GOT3 (cell line): Measurements from ENCODE around the gene FAM180B.
A peak's percentile ranks its signal among the peaks of the same experiment; 100 is the strongest.
"Not testable (repeated sequence)": the region's sequence is repeated elsewhere in the genome, so short reads cannot be mapped to it uniquely, and the experiment has no call there.

ENCODE experiments used
- DNase-seq: peaks from one replicate; lab custom pipeline; 2025; ENCODE audit warnings: mixed read lengths; lab: John Stamatoyannopoulos, UW

The FAM180B gene

GRCh38 chr11:47586098-47586855, at the start of gene FAM180B:
Gene FAM180B, plus strand, starts transcription at chr11:47586678. Its CDS starts 91 bp downstream, at chr11:47586769.
- DNase-seq = no peak

DNA sequence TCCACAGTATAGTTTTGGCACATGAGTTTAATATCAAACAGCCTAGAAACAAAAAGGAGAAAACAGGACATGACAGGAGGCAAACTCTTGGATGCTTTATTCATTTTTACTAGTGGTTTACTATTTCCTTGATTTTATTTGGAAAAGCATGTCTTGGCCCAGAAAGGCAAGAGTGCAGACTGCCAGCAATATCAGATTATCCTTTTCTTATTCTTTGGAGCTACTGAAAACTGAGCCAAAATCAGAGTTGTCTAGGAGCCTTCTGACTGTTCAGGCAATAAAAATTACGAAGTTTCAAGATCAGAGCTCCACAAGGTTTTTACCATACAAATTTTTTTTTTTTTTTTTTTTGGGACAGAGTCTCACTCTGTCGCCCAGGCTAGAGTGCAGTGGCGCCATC, 49.6 kb upstream of the FAM180B start:
- no peak for DNase-seq

GRCh38 chr11:47538741-47539565, 47.5 kb upstream of the FAM180B start:
- DNase-seq = no peak

GRCh38 chr11:47539681-47540039, 46.8 kb upstream of the FAM180B start:
- no peak for DNase-seq

DNA sequence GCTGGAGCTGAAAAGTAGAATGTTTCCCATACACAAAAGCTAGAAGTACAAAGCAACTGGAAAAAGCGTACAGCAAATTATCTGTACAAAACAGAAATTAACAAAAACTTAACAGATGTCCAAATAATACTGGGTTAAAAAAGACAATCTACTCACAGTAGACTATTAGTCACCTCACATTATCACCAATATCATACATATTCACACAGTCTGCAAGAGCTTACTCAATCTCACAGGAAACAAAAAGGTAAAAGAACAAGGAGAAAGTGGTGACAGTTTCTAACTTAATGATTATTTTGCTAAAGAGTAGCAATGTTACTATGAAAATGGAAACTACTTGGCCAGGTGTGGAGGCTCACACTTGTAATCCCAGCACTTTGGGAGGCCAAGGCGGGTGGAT, 45.4 kb upstream of the FAM180B start:
- DNase-seq = no peak

DNA sequence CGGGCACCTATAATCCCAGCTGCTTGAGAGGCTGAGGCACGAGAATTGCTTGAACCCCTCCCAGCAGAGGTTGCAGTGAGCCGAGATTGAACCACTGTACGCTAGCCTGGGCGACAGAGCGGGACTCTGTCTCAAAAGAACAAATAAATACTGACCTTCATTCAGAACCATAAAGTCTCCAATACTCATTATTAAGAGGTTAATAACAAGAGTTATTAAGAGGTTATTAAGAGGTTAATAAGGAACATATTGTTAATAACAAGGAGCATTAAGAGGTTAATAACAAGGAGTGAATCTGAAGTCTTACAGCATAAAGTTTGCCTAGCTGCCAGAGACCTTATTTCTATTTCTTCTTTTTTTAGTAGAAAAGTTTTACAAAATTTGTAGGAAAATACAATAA, 41.2 kb upstream of the FAM180B start:
- DNase-seq = no peak

GRCh38 chr11:47546274-47546673, 40.2 kb upstream of the FAM180B start:
- DNase-seq = not testable (repeated sequence)

DNA sequence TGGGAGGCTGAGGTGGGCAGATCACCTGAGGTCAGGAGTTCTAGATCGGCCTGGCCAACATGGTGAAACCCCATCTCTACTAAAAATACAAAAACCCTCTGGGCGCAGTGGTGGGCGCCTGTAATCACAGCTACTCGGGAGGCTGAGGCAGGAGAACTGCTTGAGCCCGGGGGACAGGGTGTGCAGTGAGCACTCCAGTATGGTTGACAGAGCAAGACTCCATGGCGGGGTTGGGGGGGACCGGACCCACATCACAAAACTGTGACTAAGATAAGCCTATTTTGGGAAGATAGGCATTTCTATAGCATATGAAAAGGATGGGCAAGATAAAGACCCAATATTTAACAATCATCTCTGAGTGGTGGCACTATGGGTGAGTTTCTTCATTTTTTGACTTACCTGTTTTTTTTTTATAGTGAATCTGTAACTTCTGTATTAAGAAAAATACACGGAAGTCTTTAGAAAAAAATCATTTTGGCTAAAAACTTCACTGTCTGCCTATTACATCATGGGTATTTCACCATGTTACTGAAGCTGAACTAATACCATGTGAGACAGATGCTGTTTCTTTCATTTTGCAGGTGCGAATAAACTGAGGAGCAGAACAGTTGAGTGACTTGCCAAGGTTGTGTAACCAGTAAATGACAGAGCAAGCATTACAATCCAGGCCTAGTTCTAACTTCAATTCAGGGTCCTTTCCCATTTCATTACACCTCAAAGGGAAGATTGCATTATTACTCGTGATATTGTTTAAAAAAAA, 36.0 kb upstream of the FAM180B start:
- DNase-seq = no peak

DNA sequence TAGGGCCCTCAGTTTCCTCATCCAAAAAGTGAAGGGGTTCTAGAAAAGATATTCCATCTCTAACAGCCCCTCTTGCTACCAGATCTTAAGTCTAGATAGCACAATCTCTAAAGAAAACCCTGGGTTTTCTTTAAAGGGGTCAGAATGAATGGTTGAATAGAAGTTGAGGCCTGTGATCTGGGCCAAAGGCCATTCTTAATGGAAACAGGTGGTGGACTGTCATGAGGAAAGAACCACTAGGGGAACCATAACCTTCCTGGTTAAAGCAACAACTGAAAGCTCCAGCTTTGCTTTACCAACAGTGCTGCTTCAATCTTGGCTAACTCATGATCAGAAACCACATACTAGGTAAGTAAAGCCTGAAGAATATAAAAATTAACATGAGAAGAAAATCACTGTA, 35.4 kb upstream of the FAM180B start:
- DNase-seq = no peak

- DNase-seq = no peak
Measured at GRCh38 chr11:47552056-47552565, 34.4 kb upstream of the FAM180B start.

GRCh38 chr11:47552566-47553405, 33.7 kb upstream of the FAM180B start, which contains the start of gene CELF1:
Gene CELF1, minus strand, starts transcription at chr11:47553132. Its CDS starts 53,609 bp downstream, at chr11:47499523.
- DNase-seq = peak; percentile 83

GRCh38 chr11:47553406-47553743, 33.1 kb upstream of the FAM180B start:
- DNase-seq = no peak

DNA sequence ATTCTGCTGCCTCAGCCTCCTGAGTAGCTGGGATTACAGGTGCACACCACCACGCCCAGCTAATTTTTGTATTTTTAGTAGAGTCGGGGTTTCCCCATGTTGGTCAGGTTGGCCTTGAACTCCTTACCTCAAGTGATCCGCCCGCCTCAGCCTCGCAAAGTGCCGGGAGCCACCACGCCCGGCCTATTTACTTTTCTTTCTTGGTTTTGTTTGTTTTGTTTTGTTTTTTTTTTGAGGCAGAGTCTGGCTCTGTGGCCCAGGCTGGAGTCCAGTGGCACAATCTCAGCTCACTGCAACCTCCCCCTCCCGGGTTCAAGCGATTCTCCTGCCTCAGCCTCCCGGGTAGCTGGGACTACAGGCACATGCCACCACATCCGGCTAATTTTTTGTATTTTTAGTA, 29.5 kb upstream of the FAM180B start:
- not testable (repeated sequence) for DNase-seq

GRCh38 chr11:47558695-47559094, 27.8 kb upstream of the FAM180B start:
- no peak for DNase-seq

- DNase-seq = no peak
Measured at GRCh38 chr11:47560426-47560825, 26.1 kb upstream of the FAM180B start.

DNA sequence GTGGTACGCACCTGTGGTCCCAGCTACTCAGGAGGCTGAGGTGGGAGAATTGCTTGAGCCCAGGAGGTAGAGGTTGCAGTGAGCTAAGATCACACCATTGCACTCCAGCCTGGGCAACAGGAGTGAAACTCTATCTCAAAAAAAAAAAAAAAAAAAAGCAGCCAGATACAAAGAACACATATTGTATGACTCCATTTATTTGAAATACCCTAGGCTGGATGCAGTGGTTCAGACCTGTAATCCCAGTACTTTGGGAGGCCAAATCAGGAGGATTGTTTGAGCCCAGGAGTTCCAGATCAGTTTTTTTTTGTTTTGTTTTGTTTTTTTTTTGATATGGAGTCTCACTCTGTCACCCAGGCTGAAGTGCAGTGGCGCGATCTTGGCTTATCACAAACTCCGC, 24.1 kb upstream of the FAM180B start:
- not testable (repeated sequence) for DNase-seq

DNA sequence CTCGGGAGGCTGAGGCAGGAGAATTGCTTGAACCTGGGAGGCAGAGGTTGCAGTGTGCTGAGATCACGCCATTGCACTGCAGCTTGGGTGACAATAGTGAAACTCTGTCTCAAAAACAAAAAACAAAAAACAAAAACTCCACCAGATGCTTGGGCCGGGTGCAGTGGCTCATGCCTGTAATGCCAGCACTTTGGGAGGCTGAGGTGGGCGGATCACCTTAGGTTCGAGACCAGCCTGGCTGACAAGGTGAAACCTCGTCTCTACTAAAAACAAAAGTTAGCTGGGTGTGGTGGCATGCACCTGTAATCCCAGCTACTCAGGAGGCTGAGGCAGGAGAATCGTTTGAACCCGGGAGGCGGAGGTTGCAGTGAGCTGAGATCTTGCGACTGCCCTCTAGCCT, 22.1 kb upstream of the FAM180B start:
- DNase-seq = not testable (repeated sequence)

- DNase-seq = no peak
Measured at GRCh38 chr11:47564933-47565339, 21.5 kb upstream of the FAM180B start.

DNA sequence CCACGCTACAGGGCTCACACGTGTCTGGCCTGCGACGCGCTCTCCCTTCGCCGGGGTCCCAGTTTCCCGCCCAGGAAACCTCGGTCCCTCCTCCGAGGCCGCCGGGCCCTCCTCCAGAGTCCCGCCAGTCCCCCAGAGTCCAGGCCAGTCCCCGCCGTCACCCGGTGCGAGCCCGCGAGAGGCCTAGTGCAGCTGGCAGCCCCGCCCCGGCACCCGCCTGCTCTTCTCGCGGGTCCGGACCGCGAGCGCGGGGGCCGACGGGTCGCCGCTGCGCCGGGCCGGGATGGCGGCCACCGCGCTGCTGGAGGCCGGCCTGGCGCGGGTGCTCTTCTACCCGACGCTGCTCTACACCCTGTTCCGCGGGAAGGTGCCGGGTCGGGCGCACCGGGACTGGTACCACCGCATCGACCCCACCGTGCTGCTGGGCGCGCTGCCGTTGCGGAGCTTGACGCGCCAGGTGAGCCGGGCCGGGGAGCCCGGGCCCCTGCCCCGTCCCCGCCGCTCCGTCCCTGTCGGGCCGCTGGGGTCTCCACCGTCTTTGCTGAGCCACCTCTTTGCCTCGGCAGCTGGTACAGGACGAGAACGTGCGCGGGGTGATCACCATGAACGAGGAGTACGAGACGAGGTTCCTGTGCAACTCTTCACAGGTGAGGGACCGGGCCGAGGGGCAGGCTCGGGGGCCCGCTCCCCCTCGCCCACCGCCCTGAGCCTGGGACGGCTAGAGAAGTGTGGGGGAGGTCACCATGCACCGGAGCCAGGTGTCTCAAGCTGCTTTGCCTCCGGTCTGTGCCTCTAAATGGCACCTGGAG, 20.9 kb upstream of the FAM180B start, which contains the start of gene PTPMT1:
Gene PTPMT1, plus strand, starts transcription at position 260 of the 809 bp plus-strand sequence. Its CDS starts 24 bp downstream, at position 284.
- no peak for DNase-seq

- DNase-seq = no peak
Measured at GRCh38 chr11:47566149-47566698, 20.3 kb upstream of the FAM180B start.
